OCI-LY3 (cell line): ENCODE measurements around the gene RHCG.

ENCODE experiments used
- CTCF ChIP-seq: fragments of 200-600, 300-600 bp; sonication (generic); IDR thresholded peaks from 2 replicates; pipeline ENCODE4 v1.5.1; 2014; ENCODE audit warnings: antibody characterized with exemption, low read length, low read depth
- EZH2phosphoT487 ChIP-seq: fragments of 200-600 bp; shearing (Covaris generic); IDR thresholded peaks from 2 replicates; pipeline ENCODE4 v1.6.1; 2018; ENCODE audit warnings: antibody characterized with exemption, mixed run types, low read depth

- TF ChIP-seq CTCF (peak; percentile 90), EZH2phosphoT487 (no peak)
These were observed 1.3 kb downstream of the RHCG start for GRCh38 chr15:89494941-89495637.
